GM21381 (cell line): ENCODE results near the gene OR1A2.
"Not testable (repeated sequence)": the region's sequence is repeated elsewhere in the genome, so short reads cannot be mapped to it uniquely, and the experiment has no call there.

Experiments
- ATAC-seq: cut with Tn5 transposase; IDR thresholded peaks from one replicate; pipeline ENCODE4 v1.9.1; 2021; ENCODE audit warnings: mild to moderate bottlenecking, moderate library complexity; ENCODE audit not compliant: unreplicated experiment

OR1A2 gene, protein sequence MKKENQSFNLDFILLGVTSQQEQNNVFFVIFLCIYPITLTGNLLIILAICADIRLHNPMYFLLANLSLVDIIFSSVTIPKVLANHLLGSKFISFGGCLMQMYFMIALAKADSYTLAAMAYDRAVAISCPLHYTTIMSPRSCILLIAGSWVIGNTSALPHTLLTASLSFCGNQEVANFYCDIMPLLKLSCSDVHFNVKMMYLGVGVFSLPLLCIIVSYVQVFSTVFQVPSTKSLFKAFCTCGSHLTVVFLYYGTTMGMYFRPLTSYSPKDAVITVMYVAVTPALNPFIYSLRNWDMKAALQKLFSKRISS

DNA sequence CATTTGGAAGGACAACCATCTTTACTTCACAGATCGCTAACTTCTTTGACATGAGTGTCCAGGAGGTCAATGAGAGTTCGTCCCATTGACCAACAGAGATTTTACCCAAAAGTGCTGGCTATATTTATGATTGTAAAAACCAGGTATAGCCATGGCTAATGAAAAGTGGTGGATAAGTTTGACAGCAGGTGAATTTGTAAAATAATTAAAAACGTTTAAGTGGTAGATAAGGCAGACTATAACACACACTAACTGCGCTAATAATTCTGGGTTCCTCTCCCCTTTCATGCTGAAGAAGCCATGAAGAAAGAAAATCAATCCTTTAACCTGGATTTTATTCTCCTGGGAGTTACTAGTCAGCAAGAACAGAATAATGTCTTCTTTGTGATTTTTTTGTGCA, at the start of gene OR1A2:
TSS of gene OR1A2 (plus strand) at position 301 of the 400 bp plus-strand sequence. CDS start at position 301, 0 bp downstream.
- ATAC-seq = no peak

DNA sequence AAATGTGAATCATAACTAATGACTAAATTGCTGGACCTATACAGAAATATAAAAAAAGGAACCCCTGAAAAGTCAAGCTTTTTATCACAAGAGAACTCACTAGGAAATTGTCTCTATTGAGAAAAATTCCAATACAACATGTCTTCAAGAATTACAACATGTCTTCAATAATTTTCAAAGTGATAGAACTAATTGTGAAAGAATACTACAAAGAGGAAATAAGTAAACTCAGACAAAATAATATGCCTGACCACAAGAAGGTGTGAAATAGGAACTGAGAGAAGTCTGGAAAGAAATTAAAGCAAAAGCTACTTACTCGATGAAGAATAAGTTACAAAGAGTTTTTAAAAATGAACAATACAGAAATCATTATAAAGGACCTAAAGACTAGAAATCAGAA, 40.1 kb upstream of the OR1A2 start:
- ATAC-seq = no peak

DNA sequence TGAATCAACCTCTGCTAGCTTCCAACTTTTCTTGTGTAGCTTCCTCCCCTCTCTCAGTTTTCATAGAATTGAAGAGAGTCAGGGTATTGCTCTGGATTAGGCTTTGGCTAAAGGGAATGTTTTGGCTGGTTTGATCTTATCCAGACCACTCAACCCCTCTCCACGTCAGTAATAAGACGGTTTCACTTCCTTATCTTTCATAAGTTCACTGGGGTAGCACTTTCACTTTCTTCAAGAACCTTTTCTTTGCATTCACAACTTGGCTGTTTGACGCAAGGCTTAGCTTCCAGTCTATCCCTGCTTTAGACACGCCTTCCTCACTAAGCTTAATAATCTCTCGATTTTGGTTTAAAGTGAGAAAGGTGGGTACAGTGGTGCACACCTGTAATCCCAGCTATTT, 29.7 kb upstream of the OR1A2 start:
- ATAC-seq = no peak

DNA sequence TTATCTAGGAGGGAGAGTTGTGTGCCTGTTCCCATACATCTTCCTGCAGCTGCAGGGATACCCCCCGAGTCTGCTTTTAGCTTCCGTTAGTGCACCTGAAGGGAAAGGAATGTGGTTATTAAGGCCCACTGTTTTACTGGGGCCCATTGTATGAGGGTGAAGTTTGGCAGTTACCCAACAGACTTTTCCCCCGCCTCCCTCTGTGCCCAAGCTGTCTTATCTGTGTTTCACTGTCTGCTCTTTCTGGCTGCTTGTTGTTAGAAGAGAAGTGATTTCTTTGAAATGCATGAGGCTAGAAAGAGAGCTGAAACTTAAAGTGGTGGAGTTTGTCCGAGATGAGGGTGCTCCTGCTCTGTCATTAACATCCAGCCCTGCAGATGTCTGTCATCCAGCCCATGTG, 7.4 kb upstream of the OR1A2 start:
- ATAC-seq = no peak

DNA sequence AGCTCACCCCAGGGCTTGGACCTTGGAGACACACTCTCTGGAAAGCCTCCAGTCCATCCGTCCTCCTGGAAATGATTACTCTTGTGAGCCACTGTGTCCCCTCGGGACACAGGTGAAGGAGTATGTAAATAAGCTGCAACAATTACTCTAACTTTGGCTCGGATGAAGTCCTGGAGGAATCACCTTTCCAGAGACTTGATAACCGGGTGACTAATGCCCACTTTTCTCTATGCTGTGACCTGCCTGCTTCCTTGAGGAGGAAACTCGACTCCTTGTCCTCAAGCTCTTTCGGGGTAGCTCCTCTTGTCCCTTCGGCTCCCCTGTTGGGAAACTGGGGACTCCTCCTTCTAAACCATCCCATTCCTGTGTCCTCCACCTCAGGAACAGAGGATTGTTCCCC, 10.0 kb downstream of the OR1A2 start, which contains the start of gene OR1A1:
TSS of gene OR1A1 (plus strand) at position 301 of the 400 bp plus-strand sequence. CDS start 7,954 bp downstream, outside the sequence.
- no peak for ATAC-seq

DNA sequence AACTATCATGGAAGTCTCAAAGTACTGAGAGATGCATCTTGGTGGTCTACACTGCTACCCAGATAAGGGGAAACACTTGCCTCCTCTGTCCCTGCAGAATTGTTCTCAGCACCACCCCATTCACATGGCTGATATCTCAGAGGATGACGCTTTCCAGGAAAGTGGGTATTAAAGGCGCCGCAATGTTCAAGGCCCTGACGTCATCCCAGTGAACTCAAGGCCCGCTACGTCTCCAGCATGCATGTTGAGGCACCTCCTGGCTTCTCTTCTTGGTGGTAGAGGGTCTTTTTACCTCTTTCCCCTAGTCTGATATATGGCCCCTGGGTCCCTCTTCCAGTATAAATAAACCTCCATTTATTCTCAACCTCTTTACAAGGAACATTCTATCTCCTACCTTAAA, 11.2 kb downstream of the OR1A2 start:
- no peak for ATAC-seq

DNA sequence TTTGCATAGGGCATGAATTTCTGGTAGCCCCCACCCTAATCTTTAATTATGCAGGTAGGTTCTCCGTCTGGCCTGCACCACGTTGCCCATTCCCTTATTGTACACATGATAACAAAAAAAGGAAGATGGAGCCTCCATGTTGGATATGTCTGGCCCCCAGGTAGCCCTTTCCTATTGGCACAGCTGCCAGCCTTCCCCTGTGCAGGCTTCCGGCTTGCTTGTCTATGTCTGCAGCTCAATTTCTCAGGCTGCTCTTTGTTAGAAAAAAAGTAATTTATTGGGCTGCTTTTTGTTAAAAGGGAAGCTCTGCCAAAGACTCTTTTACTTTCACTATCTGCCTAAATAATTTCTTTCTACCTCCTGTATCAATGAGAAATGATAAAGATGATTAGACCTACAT, 15.7 kb downstream of the OR1A2 start:
- no peak for ATAC-seq

DNA sequence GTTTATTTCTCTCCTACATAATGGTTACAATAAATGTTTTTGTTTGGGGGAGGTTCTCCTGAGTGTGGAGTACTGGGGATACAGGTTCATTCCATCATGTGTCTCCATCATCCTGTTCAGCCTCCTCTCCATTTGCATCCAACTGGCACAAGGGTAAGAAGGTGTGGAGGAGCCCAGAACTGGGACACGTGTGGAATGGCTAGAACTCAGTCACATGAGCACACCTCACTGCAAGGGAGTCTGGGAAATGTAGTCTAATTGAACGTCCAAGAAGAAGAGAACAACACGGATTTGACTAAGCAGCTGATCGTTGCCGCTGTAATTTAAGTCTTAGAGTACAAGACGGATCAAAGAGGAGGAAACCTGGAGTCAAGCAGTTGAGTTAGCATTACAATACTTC, 16.3 kb downstream of the OR1A2 start:
- no peak for ATAC-seq

DNA sequence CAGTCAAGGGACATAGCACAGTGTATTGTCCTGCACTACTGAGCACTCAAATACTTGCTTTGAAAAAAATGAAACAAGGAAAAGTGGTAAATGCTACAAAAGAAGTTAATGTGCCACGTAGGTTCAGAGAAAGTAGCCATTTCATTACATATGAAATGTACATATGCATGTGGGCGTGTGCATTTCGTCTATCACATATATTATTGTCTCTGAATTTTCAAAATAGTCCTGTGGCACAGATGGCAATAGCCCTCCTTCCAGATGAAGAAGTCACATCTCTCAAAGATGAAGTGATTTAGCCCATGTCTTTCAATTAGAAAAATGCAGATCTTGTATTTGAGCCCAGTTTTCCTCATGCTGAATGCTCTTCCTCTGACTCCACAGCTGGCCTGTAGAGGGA, 22.7 kb downstream of the OR1A2 start:
- not testable (repeated sequence) for ATAC-seq

DNA sequence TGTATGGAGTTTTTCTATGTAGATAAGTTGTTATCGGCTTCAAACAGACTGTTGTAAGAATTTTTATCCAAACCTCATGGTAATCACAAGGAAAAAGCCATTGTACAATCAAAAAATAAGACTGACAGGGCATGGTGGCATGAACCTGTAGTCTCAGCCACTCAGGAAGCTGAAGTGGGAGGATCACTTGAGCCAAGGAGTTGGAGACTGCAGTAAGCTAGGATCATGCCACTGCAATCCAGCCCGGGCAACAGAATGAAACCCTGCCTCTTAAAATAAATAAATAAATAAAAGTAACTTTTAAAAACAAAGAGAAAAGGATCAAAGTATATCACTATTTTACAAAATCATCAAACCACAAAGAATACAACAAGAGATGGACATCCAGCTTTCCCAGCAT, 24.5 kb downstream of the OR1A2 start:
- ATAC-seq = no peak

DNA sequence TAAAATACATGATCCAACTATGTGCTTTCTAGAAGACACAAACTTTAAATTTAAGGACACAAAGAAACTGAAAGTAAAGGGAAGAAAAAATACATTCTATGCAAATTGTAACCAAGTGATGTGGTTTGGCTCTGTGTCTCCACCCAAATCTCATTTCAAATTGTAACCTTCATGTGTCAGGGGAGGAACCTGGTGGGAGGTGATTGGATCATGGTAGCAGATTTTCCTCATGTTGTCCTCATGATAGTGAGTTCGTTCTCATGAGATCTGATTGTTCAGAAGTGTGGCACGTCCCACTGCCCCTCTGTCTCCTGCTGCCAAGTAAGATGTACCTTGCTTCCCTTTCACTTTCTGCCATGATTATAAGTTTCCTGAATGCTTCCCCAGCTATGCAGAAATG, 25.2 kb downstream of the OR1A2 start:
- ATAC-seq = no peak

DNA sequence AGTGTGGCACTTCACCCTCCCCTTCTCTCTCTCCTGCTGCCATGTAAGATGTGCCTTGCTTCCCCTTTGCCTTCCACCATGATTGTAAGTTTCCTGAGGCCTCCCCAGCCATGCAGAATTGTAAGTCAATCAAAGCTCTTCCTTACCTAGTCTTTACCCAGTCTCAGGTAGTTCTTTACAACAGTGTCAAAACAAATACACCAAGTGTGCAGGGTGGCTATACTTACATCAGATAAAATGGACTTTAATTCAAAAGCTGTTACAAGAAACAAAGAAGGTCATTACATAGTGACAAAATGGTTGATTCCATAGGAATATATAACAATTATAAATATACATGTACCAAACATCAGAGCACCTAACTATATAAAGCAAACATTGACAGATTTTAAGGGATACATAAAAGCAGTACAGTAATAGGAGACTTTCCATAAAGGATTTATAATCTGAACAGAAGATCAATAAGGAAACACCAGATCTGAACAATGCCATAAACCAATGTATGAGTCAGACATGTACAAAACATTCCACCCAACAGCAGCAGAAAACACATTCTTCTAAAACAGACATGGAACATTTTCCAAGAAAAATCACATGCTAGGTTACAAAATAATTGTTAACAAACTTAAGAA, 27.5 kb downstream of the OR1A2 start:
- not testable (repeated sequence) for ATAC-seq

DNA sequence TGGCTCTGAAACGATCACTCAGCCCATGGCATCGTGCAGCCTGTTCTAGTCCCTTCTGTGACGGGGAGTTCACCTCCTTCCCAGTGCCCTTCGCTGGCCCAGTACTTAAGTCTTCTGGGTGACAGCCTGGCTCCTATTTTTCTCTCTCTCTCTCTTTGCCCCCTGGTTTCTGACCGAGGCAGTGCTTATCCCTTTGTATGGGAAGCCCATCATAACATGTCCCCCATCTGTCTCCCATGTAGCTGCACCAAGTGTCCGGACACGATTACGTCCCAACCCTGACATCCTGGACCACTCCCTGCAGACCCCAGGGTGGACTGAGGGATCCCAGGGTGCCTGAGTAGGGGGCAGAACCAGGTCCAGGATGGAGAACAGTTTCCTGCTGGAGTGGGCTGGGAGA, 35.0 kb downstream of the OR1A2 start:
- not testable (repeated sequence) for ATAC-seq

DNA sequence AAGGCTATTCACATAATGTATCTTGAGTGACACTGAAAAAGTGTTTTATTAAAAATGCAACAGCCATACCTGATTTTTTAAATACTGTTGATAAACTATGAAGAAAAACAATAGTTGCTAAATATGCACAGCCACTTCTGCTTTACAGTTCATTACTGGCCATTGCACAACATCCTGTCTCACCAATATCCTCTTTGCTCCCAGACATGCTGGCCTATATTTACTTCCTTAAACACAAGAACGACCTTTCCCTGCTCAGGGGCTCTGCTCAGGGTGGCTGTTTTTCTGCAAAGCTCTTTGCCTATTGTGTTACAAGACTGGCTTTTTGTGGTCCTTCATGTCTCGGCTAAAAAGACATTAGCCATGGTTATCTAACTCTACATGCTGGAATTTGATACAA, 41.4 kb downstream of the OR1A2 start:
- not testable (repeated sequence) for ATAC-seq

DNA sequence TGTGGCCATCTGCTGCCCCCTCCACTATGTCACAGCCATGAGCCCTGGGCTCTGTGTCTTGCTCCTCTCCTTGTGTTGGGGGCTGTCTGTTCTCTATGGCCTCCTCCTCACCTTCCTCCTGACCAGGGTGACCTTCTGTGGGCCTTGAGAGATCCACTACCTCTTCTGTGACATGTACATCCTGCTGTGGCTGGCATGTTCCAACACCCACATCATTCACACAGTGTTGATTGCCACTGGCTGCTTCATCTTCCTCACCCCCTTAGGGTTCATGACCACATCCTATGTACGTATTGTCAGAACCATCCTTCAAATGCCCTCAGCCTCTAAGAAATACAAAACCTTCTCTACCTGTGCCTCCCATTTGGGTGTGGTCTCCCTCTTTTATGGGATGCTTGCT, 43.7 kb downstream of the OR1A2 start:
- ATAC-seq = not testable (repeated sequence)

DNA sequence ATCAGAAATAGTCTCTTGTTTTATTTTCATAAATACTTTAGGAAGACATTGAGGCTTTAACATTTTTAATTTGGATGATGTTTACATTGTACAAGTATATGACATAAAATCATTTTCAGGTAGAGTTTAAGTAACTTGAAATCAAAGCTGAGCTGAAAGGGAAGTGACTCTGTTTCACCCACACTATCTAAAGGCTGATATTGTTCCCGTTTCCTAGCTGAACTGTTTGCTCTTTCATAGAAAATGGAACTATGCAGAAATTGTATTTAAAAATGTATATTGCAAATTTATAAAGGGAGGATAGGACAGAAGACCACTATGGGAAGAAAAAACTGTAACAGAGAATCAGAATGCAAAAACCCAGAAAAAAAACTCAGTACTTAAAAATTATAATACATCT, 47.5 kb downstream of the OR1A2 start:
- not testable (repeated sequence) for ATAC-seq
